Activated naive CD8-positive, alpha-beta T cell treated with anti-CD3 and anti-CD28 coated beads for 36 hours (primary cell): ENCODE measurements around the gene ATG16L2. TPM values are rescaled to one million over a fixed set of nuclear protein-coding genes. Genes with fewer than 3 reads are reported as not detected.

Experiments used
- DNase-seq: peaks from one replicate; pipeline ENCODE4 v3.0.0; 2021
- H3K27ac Mint-ChIP-seq: one replicate; pipeline ENCODE4 v1.8.0; 2022; ENCODE audit warnings: mild to moderate bottlenecking, moderate library complexity, mixed read lengths
- H3K27me3 Mint-ChIP-seq: one replicate; pipeline ENCODE4 v1.8.0; 2022; ENCODE audit warnings: mild to moderate bottlenecking, mixed read lengths
- H3K36me3 Mint-ChIP-seq: one replicate; pipeline ENCODE4 v1.8.0; 2021; ENCODE audit warnings: mild to moderate bottlenecking, mixed read lengths
- H3K4me1 Mint-ChIP-seq: one replicate; pipeline ENCODE4 v1.8.0; 2021; ENCODE audit warnings: mixed read lengths
- H3K4me3 Mint-ChIP-seq: one replicate; pipeline ENCODE4 v1.8.0; 2022; ENCODE audit warnings: mild to moderate bottlenecking, moderate library complexity, mixed read lengths
- H3K9me3 Mint-ChIP-seq: one replicate; pipeline ENCODE4 v1.8.0; 2022; ENCODE audit warnings: mixed read lengths
- total RNA-seq, 2 experiments: library from RNA; stranded (reverse); gene quantifications; one replicate each; pipeline ENCODE4 v1.2.3, GENCODE V29; 2021

The ATG16L2 gene, protein sequence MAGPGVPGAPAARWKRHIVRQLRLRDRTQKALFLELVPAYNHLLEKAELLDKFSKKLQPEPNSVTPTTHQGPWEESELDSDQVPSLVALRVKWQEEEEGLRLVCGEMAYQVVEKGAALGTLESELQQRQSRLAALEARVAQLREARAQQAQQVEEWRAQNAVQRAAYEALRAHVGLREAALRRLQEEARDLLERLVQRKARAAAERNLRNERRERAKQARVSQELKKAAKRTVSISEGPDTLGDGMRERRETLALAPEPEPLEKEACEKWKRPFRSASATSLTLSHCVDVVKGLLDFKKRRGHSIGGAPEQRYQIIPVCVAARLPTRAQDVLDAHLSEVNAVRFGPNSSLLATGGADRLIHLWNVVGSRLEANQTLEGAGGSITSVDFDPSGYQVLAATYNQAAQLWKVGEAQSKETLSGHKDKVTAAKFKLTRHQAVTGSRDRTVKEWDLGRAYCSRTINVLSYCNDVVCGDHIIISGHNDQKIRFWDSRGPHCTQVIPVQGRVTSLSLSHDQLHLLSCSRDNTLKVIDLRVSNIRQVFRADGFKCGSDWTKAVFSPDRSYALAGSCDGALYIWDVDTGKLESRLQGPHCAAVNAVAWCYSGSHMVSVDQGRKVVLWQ
- total RNA-seq: 10 to 100 TPM; 41.2 to 45.7 TPM

DNA sequence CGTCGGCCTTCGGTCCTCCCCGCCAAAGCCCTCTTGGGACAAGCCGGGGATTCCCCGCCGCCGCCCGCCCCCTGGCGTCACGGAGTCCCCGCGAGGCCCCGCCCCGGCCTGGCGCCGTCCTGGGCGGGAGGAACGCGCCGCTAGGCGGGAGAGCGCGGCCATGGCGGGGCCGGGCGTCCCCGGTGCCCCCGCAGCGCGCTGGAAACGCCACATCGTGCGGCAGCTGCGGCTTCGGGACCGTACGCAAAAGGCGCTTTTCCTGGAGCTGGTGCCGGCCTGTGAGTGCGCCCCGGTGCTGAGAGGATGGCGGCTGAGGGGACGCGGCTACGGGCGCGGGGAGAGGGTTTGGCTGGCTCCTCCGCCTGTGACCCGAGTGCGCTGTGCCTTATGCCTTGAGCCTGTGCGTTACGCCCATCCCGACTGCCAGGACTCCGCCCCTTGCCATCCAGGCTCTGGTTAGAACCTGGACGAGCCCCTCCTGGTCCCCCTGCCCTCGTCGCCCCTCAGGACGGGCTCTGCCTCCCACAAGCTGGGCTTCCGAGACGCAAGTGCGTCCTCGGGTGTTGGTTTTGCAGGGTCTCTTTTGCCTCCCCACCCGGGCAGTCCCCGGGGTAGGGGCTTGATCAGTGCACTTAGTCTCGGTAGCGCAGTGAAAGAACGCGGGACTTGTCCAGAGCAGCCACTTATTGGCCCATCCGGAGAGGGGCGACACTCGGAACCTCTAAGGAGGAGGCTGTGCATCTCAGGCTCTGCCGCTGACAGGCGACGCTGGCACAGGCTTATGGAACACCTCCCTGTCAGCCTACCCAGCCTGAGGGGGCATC, at the start of gene ATG16L2:
Gene ATG16L2 (plus strand): TSS at position 126 of the 824 bp plus-strand sequence. CDS start 35 bp downstream, at position 161.
- Mint-ChIP-seq H3K36me3 (peaks cover 43% of the 10 kb centered on the region), H3K9me3 (no peaks in the 10 kb centered on the region), H3K4me1 (peaks cover 28% of the 10 kb centered on the region), H3K27me3 (no peaks in the 10 kb centered on the region), H3K27ac (peak within 1 kb of the TSS; percentile 100), H3K4me3 (peak within 1 kb of the TSS; percentile 100)
- DNase-seq: peak; percentile 94

- no peaks in the 10 kb centered on the region for H3K27me3 Mint-ChIP-seq
- peaks cover 18% of the 10 kb centered on the region for H3K4me1 Mint-ChIP-seq
- no peaks in the 10 kb centered on the region for H3K9me3 Mint-ChIP-seq
- no peak overlapping the region for H3K27ac Mint-ChIP-seq
- H3K4me3 Mint-ChIP-seq: no peak overlapping the region
- no peaks in the 10 kb centered on the region for H3K36me3 Mint-ChIP-seq
- no peak for DNase-seq
Observed at GRCh38 chr11:72764503-72764902, 49.7 kb upstream of the ATG16L2 start.

GRCh38 chr11:72766152-72766902, 47.9 kb upstream of the ATG16L2 start:
- H3K27me3 Mint-ChIP-seq: no peaks in the 10 kb centered on the region
- H3K4me3 Mint-ChIP-seq: no peak overlapping the region
- no peaks in the 10 kb centered on the region for H3K9me3 Mint-ChIP-seq
- DNase-seq: no peak
- no peaks in the 10 kb centered on the region for H3K36me3 Mint-ChIP-seq
- no peak overlapping the region for H3K27ac Mint-ChIP-seq
- H3K4me1 Mint-ChIP-seq: peaks cover 18% of the 10 kb centered on the region

GRCh38 chr11:72767203-72768062, 46.8 kb upstream of the ATG16L2 start:
- Mint-ChIP-seq H3K9me3 (no peaks in the 10 kb centered on the region), H3K4me1 (peaks cover 12% of the 10 kb centered on the region), H3K4me3 (no peak overlapping the region), H3K27me3 (no peaks in the 10 kb centered on the region), H3K36me3 (no peaks in the 10 kb centered on the region), H3K27ac (no peak overlapping the region)
- DNase-seq: no peak

DNA sequence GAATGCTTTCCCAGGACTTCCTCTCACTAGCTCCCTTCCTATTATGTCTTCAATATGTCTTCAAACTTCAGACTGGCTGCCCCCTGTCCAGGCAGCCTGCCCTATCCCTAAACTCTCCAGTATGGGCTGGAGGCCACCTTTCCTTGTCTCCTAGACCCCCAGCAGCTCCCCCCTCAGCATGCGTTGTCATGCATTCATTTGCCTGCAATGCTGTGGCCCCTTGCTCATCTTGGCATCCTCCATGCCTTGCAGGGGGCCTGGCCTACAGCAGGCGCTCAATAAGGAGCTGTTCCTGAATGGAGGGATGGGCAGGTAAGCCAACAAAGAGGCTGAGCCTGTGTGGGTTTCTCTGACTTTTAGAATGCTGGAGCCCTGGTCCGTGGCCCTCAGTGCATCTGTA, 45.6 kb upstream of the ATG16L2 start:
- no peaks in the 10 kb centered on the region for H3K9me3 Mint-ChIP-seq
- no peaks in the 10 kb centered on the region for H3K36me3 Mint-ChIP-seq
- no peak overlapping the region for H3K27ac Mint-ChIP-seq
- H3K4me1 Mint-ChIP-seq: peaks cover 3% of the 10 kb centered on the region
- no peak overlapping the region for H3K4me3 Mint-ChIP-seq
- DNase-seq: no peak
- no peaks in the 10 kb centered on the region for H3K27me3 Mint-ChIP-seq

GRCh38 chr11:72769680-72770079, 44.5 kb upstream of the ATG16L2 start:
- Mint-ChIP-seq H3K4me1 (peaks cover 2% of the 10 kb centered on the region), H3K36me3 (no peaks in the 10 kb centered on the region), H3K4me3 (no peak overlapping the region), H3K27me3 (no peaks in the 10 kb centered on the region), H3K9me3 (no peaks in the 10 kb centered on the region), H3K27ac (no peak overlapping the region)
- no peak for DNase-seq

- no peak overlapping the region for H3K27ac Mint-ChIP-seq
- H3K27me3 Mint-ChIP-seq: no peaks in the 10 kb centered on the region
- no peak overlapping the region for H3K4me3 Mint-ChIP-seq
- peaks cover 2% of the 10 kb centered on the region for H3K4me1 Mint-ChIP-seq
- no peak for DNase-seq
- no peaks in the 10 kb centered on the region for H3K9me3 Mint-ChIP-seq
- H3K36me3 Mint-ChIP-seq: no peaks in the 10 kb centered on the region
Observed at GRCh38 chr11:72770799-72771198, 43.4 kb upstream of the ATG16L2 start.

GRCh38 chr11:72771507-72771906, 42.7 kb upstream of the ATG16L2 start:
- no peaks in the 10 kb centered on the region for H3K36me3 Mint-ChIP-seq
- H3K4me1 Mint-ChIP-seq: peaks cover 2% of the 10 kb centered on the region
- H3K27me3 Mint-ChIP-seq: no peaks in the 10 kb centered on the region
- no peaks in the 10 kb centered on the region for H3K9me3 Mint-ChIP-seq
- no peak for DNase-seq
- H3K4me3 Mint-ChIP-seq: no peak overlapping the region
- H3K27ac Mint-ChIP-seq: no peak overlapping the region

GRCh38 chr11:72772059-72772458, 42.2 kb upstream of the ATG16L2 start:
- Mint-ChIP-seq H3K4me1 (peaks cover 2% of the 10 kb centered on the region), H3K27ac (no peak overlapping the region), H3K36me3 (no peaks in the 10 kb centered on the region), H3K9me3 (no peaks in the 10 kb centered on the region), H3K4me3 (no peak overlapping the region), H3K27me3 (no peaks in the 10 kb centered on the region)
- no peak for DNase-seq

DNA sequence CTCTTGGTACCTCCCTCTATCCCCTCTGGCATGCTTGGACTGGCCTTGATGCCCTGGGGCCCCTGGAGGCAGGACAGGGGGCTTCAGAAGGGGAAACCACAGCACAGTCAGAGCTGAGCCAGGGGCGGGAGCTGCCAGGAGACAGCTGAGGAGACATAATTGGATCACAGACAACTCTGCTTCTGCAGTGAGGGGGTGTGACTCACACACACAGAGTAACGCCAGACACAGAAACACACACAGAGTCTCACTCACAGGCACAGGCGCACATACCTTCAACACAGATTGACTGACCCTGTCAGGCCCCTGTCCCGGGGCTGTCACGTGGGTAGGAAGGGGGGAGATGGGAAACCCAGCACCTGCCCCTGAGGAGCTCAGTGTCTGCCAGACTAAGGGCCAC, 40.9 kb upstream of the ATG16L2 start:
- no peak overlapping the region for H3K4me3 Mint-ChIP-seq
- H3K27me3 Mint-ChIP-seq: no peaks in the 10 kb centered on the region
- H3K9me3 Mint-ChIP-seq: no peaks in the 10 kb centered on the region
- no peak overlapping the region for H3K27ac Mint-ChIP-seq
- peaks cover 2% of the 10 kb centered on the region for H3K4me1 Mint-ChIP-seq
- no peaks in the 10 kb centered on the region for H3K36me3 Mint-ChIP-seq
- no peak for DNase-seq

GRCh38 chr11:72773696-72774095, 40.5 kb upstream of the ATG16L2 start:
- H3K36me3 Mint-ChIP-seq: no peaks in the 10 kb centered on the region
- H3K4me1 Mint-ChIP-seq: peaks cover 2% of the 10 kb centered on the region
- H3K9me3 Mint-ChIP-seq: no peaks in the 10 kb centered on the region
- H3K4me3 Mint-ChIP-seq: no peak overlapping the region
- no peak overlapping the region for H3K27ac Mint-ChIP-seq
- DNase-seq: no peak
- no peaks in the 10 kb centered on the region for H3K27me3 Mint-ChIP-seq

GRCh38 chr11:72774499-72774898, 39.7 kb upstream of the ATG16L2 start:
- Mint-ChIP-seq H3K36me3 (no peaks in the 10 kb centered on the region), H3K4me1 (peaks cover 2% of the 10 kb centered on the region), H3K4me3 (no peak overlapping the region), H3K27ac (no peak overlapping the region), H3K9me3 (no peaks in the 10 kb centered on the region), H3K27me3 (no peaks in the 10 kb centered on the region)
- no peak for DNase-seq

DNA sequence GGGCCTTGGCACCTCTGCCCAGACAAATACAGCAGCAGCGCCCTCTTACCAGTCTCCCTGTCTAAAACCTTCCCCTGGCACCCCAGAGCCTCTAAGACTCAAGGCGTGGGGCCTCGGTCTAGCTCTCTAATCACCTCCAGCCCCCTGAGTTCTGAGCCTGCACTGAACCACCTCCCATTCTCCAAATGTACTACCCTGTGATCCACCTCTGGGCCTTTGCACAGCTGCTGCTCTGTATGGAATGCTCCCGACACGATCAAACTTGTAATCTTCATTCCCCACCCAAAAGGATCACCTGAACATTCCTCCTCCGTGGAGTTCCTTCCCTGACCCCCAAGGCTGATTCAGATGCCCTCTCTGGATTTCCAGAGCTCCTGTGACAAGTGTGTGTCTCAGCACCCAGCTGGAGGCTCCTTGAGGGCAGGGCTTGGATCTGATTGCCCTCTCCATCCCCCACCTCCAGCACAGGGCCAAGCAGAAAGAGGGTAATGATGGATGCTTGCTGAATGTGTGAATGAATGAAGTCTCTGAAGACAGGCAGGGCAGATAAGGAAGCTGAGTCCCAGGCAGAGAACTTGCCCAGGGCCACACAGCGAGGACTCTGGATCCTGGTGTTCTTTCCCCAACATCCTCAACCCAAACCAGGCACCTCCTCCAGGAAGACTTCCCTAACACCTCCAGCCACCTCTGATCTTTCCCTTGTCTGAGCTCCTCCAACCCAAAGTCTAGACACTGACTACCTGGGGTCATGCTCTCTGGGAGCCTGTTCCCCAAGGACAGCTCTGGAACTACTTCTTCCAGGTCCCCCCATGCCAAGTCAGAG, 38.7 kb upstream of the ATG16L2 start:
- Mint-ChIP-seq H3K4me3 (no peak overlapping the region), H3K27ac (no peak overlapping the region), H3K27me3 (no peaks in the 10 kb centered on the region), H3K4me1 (peaks cover 4% of the 10 kb centered on the region), H3K9me3 (no peaks in the 10 kb centered on the region), H3K36me3 (no peaks in the 10 kb centered on the region)
- no peak for DNase-seq
